Muscle of leg (tissue), 11 donors: ENCODE results near the gene SLC3A2. TPM values are rescaled to one million over a fixed set of nuclear protein-coding genes. Genes with fewer than 3 reads are reported as not detected.
A peak's percentile ranks its signal among the peaks of the same experiment; 100 is the strongest.

Source experiments
- DNase-seq: peaks from one replicate; pipeline ENCODE4 v3.0.0; 2013
- H3K27ac ChIP-seq: one replicate; pipeline ENCODE4 v1.5.1; 2013; ENCODE audit warnings: mild to moderate bottlenecking, low read length, control low read depth
- H3K27me3 ChIP-seq: one replicate; pipeline ENCODE4 v1.6.1; 2013; ENCODE audit warnings: low read length; ENCODE audit not compliant: control insufficient read depth, insufficient read depth
- H3K36me3 ChIP-seq: one replicate; pipeline ENCODE4 v1.6.1; 2013; ENCODE audit warnings: low read length; ENCODE audit not compliant: control insufficient read depth, insufficient read depth
- H3K4me1 ChIP-seq: one replicate; pipeline ENCODE4 v1.6.1; 2013; ENCODE audit warnings: low read length; ENCODE audit not compliant: control insufficient read depth, insufficient read depth
- H3K4me3 ChIP-seq: one replicate; pipeline ENCODE4 v1.5.1; 2013; ENCODE audit warnings: low read length, control low read depth
- H3K9me3 ChIP-seq: replicated peaks from 2 replicates; pipeline ENCODE4 v1.6.1; 2013; ENCODE audit warnings: low read depth, low read length; ENCODE audit not compliant: control insufficient read depth
- WGBS: methylation state at CpG from one replicate; pipeline ENCODE4 v1.1.5; 2013; ENCODE audit warnings: missing lambda C conversion rate; ENCODE audit not compliant: insufficient coverage; 5-methylcytosine and 5-hydroxymethylcytosine counted together
- polyA plus RNA-seq, 8 donors: library from polyadenylated mRNA; unstranded; fragments of 120-200 nt; gene quantifications; one replicate each; pipeline versions ENCODE4 v1.2.1 to v1.2.3, GENCODE V29; 2013; ENCODE audit warnings: inconsistent platforms in 1 of 8, low replicate concordance in 1 of 8; ENCODE audit not compliant: insufficient read length in 8 of 8, insufficient read depth in 1 of 8
- total RNA-seq: library from RNA; stranded (reverse); fragments of 120-200 nt; gene quantifications from one replicate; pipeline ENCODE4 v1.2.4, GENCODE V29; 2013

The SLC3A2 gene
- total and polyA plus RNA-seq, 9 donors = 38.1 to 55.4 (median 43.0) TPM

- no peak for DNase-seq
- H3K27me3 ChIP-seq = no peaks in the 10 kb centered on the region
- peaks cover 49% of the 10 kb centered on the region for H3K36me3 ChIP-seq
- H3K4me1 ChIP-seq = peaks cover 12% of the 10 kb centered on the region
- no peak overlapping the region for H3K4me3 ChIP-seq
- no peaks in the 10 kb centered on the region for H3K9me3 ChIP-seq
- 42% methylated on average over 5 of the region's 11 CpGs for WGBS
- no peak overlapping the region for H3K27ac ChIP-seq
Observed at GRCh38 chr11:62889484-62890437, 9.1 kb downstream of the SLC3A2 start.

DNA sequence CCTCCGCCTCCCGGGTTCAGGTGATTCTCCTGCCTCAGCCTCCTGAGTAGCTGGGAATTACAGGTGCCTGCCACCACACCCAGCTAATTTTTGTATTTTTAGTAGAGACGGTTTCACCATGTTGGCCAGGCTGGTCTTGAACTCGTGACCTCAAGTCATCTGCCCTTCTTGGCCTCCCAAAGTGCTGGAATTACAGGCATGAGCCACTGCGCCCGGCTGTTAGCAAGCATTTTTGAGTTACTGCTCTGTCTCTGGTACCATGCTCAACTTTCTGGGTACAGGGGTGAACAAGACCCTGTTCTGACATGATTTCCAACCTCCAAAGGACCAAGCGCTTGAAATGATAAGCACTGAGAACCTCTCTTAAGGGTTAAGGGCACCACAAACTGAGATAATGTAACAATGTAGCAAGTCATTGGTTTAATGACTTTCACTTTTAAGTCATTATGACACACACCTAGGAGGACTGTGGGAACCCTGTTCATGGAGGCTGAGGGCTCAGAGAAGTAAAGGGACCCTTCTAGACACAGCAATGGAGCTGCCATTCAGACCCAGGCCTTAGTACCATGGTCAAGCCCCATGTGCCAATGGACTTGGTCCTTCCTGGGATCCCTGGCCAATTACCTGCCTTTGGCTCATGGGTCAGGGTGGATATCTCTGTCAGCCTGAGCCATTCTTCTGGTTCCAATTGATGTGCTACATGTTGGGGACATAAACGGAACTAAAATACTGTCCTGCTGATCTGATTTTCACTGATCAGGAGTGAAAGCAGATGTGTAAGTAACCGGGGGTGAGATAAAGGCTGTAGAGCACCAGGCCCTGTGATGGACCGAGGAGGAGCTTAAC is 11.6 kb downstream of the SLC3A2 start:
- Histone ChIP-seq H3K9me3 (no peaks in the 10 kb centered on the region), H3K36me3 (peaks cover 24% of the 10 kb centered on the region), H3K27ac (no peak overlapping the region), H3K4me1 (peaks cover 12% of the 10 kb centered on the region), H3K4me3 (no peak overlapping the region), H3K27me3 (no peaks in the 10 kb centered on the region)
- WGBS = 72% methylated on average over 7 of the region's 10 CpGs
- no peak for DNase-seq

- Histone ChIP-seq H3K4me1 (no peaks in the 10 kb centered on the region), H3K27me3 (peaks cover 3% of the 10 kb centered on the region), H3K4me3 (no peak overlapping the region), H3K36me3 (no peaks in the 10 kb centered on the region), H3K9me3 (no peaks in the 10 kb centered on the region), H3K27ac (no peak overlapping the region)
- no peak for DNase-seq
- WGBS = 56% methylated on average over 1 of the region's 6 CpGs
Observed at GRCh38 chr11:62895501-62895900, 14.8 kb downstream of the SLC3A2 start.

- DNase-seq = no peak
- H3K27ac ChIP-seq = no peak overlapping the region
Observed at GRCh38 chr11:62896049-62896448, 15.4 kb downstream of the SLC3A2 start.

GRCh38 chr11:62897311-62897710 is 16.6 kb downstream of the SLC3A2 start:
- Histone ChIP-seq H3K27me3 (peaks cover 5% of the 10 kb centered on the region), H3K9me3 (no peaks in the 10 kb centered on the region), H3K27ac (no peak overlapping the region), H3K4me3 (no peak overlapping the region), H3K4me1 (no peaks in the 10 kb centered on the region), H3K36me3 (no peaks in the 10 kb centered on the region)
- DNase-seq = no peak
- 23% methylated on average over 2 of the region's 2 CpGs for WGBS

More at GRCh38 chr11:62896049-62896448, 15.4 kb downstream of the SLC3A2 start:
- 53% methylated on average over 8 of the region's 10 CpGs for WGBS
- H3K9me3 ChIP-seq = no peaks in the 10 kb centered on the region
- no peaks in the 10 kb centered on the region for H3K4me1 ChIP-seq
- H3K36me3 ChIP-seq = no peaks in the 10 kb centered on the region
- no peak overlapping the region for H3K4me3 ChIP-seq
- peaks cover 3% of the 10 kb centered on the region for H3K27me3 ChIP-seq

- H3K9me3 ChIP-seq = no peaks in the 10 kb centered on the region
- H3K27me3 ChIP-seq = peaks cover 6% of the 10 kb centered on the region
- DNase-seq = no peak
- H3K4me3 ChIP-seq = no peak overlapping the region
- no peaks in the 10 kb centered on the region for H3K36me3 ChIP-seq
- H3K27ac ChIP-seq = no peak overlapping the region
- H3K4me1 ChIP-seq = no peaks in the 10 kb centered on the region
Observed at GRCh38 chr11:62898027-62898426, 17.3 kb downstream of the SLC3A2 start.

- H3K4me1 ChIP-seq = peaks cover 2% of the 10 kb centered on the region
- no peak overlapping the region for H3K4me3 ChIP-seq
- H3K36me3 ChIP-seq = no peaks in the 10 kb centered on the region
- no peaks in the 10 kb centered on the region for H3K9me3 ChIP-seq
- H3K27me3 ChIP-seq = peaks cover 14% of the 10 kb centered on the region
- no peak for DNase-seq
- H3K27ac ChIP-seq = no peak overlapping the region
- WGBS = 50% methylated on average over 1 of the region's 1 CpG
Observed at GRCh38 chr11:62902932-62903331, 22.2 kb downstream of the SLC3A2 start.

GRCh38 chr11:62905296-62905695 is 24.6 kb downstream of the SLC3A2 start:
- peaks cover 15% of the 10 kb centered on the region for H3K4me1 ChIP-seq
- no peak overlapping the region for H3K27ac ChIP-seq
- WGBS = 48% methylated on average over 3 of the region's 3 CpGs
- H3K4me3 ChIP-seq = no peak overlapping the region
- H3K36me3 ChIP-seq = no peaks in the 10 kb centered on the region
- H3K9me3 ChIP-seq = no peaks in the 10 kb centered on the region
- peaks cover 12% of the 10 kb centered on the region for H3K27me3 ChIP-seq
- DNase-seq = no peak

GRCh38 chr11:62905927-62906531 is 25.3 kb downstream of the SLC3A2 start:
- H3K9me3 ChIP-seq = no peaks in the 10 kb centered on the region
- no peaks in the 10 kb centered on the region for H3K36me3 ChIP-seq
- WGBS = 11% methylated on average over 3 of the region's 14 CpGs
- H3K27ac ChIP-seq = no peak overlapping the region
- peaks cover 15% of the 10 kb centered on the region for H3K4me1 ChIP-seq
- H3K27me3 ChIP-seq = peaks cover 11% of the 10 kb centered on the region
- no peak overlapping the region for H3K4me3 ChIP-seq
- peak; percentile 88 for DNase-seq
